Upper lobe of left lung (tissue), 6 donors: ENCODE measurements around the gene SLC29A3. TPM values are rescaled to one million over a fixed set of nuclear protein-coding genes. Genes with fewer than 3 reads are reported as not detected.

Source experiments
- ATAC-seq, 2 donors: fragments of 200-7000 bp; cut with Tn5 transposase; one replicate each; pipeline ENCODE4 v1.9.1; 2022; ENCODE audit warnings: mild to moderate bottlenecking in 2 of 2, moderate library complexity in 2 of 2; ENCODE audit not compliant: low FRiP score in 2 of 2
- DNase-seq, 2 donors: peaks; one replicate each; pipeline ENCODE4 v3.0.0-alpha.2; 2019 to 2020
- H3K27ac ChIP-seq, 4 donors: fragments of 200-600 bp; sonication (generic); one replicate each; pipeline ENCODE4 v1.5.1; 2016 to 2019
- H3K27me3 ChIP-seq, 4 donors: fragments of 200-600 bp; sonication (generic); one replicate each; pipeline ENCODE4 v1.5.1; 2017 to 2019
- H3K36me3 ChIP-seq, 4 donors: fragments of 200-600 bp; sonication (generic); one replicate each; pipeline ENCODE4 v1.5.1; 2016 to 2019
- H3K4me1 ChIP-seq, 4 donors: fragments of 200-600 bp; sonication (generic); one replicate each; pipeline ENCODE4 v1.5.1; 2018 to 2019
- H3K4me3 ChIP-seq, 4 donors: fragments of 200-600 bp; sonication (generic); one replicate each; pipeline ENCODE4 v1.5.1; 2017 to 2019; ENCODE audit warnings: mild to moderate bottlenecking in 2 of 4, moderate library complexity in 1 of 4
- H3K9me3 ChIP-seq, 4 donors: fragments of 200-600 bp; sonication (generic); one replicate each; pipeline ENCODE4 v1.5.1; 2018 to 2019
- EP300 ChIP-seq, 4 donors: sonication (generic); formaldehyde crosslinking; IDR thresholded peaks; one replicate each; pipeline ENCODE4 v1.5.1; 2017; ENCODE audit warnings: antibody characterized with exemption in 4 of 4, control low read depth in 2 of 4
- POLR2A ChIP-seq, 4 donors: fragments of 450-650 bp; IDR thresholded peaks; one replicate each; pipeline ENCODE4 v1.5.1; 2016 to 2017; ENCODE audit warnings: antibody characterized with exemption in 4 of 4, mild to moderate bottlenecking in 2 of 4
- POLR2AphosphoS5 ChIP-seq, 2 donors: sonication (generic); formaldehyde crosslinking; IDR thresholded peaks; one replicate each; pipeline ENCODE4 v1.5.1; 2017; ENCODE audit warnings: antibody characterized with exemption in 2 of 2
- WGBS, 2 donors: methylation state at CpG; one replicate each; pipeline ENCODE4 v1.1.5; 2017 to 2018; 5-methylcytosine and 5-hydroxymethylcytosine counted together
- total RNA-seq, 6 donors: library from RNA; depleted of rRNA in 4 of 6; stranded (reverse); fragments of >200 nt in 4 of 6; gene quantifications; one replicate each; pipeline versions ENCODE4 v1.1.0 to v1.2.1, GENCODE V29; 2016 to 2021
- TF ChIP-seq, protein P1 (sequence below), 6 experiments: fragments of 450-650 bp in 4 of 6; fragments of 200-600 bp in 2 of 6; sonication (generic) in 2 of 6; IDR thresholded peaks; one replicate each; pipeline ENCODE4 v1.5.1; 2016 to 2019; ENCODE audit warnings: antibody characterized with exemption in 6 of 6
- donor health status: DM: no; HTN: no; CAD: no; lungs with moderate emphysema.
- donor health status: DM: no; HTN: yes; CAD: no; lungs with severe emphysema.

Gene SLC29A3
- total RNA-seq, 6 donors from 2014 or later, result 6.7 to 17.0 (median 9.2) TPM

DNA sequence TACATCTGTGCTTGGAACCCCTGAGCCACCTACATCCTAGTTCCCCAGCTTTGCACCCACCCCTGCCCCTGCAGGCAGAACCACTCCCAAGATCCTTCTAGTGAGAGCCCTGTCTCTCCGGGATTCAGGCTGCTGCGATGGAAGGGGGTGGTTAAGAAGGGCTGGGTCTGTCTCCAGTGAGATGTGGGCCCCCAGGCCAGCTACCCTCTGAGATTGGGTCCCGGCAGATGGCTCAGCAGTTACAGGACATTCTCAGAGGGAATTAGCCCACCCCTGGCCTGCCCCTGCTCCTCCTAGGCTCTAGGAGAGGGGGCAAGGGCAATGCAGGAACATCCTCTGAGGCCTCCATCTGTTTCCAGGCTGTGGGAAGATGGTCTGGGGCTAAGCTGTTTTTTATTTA is 27.7 kb downstream of the SLC29A3 start:
- Histone ChIP-seq H3K27ac (no peak overlapping the region), H3K27me3 (no peaks in the 10 kb centered on the region), H3K4me3 (no peak overlapping the region), H3K9me3 (no peaks in the 10 kb centered on the region), H3K36me3 (peaks cover 0 to 4% (median 0%) of the 10 kb centered on the region in 4 donors), H3K4me1 (peaks cover 5 to 11% (median 8%) of the 10 kb centered on the region in 4 donors)
- no peak for ATAC-seq
- no peak for DNase-seq
- 89 to 90% methylated on average over 2 of the region's 3 CpGs for WGBS, 2 donors
- TF ChIP-seq POLR2AphosphoS5 (IDR thresholded peaks at IDR 0.05) (no peak), EP300 (IDR thresholded peaks at IDR 0.05) (no peak), POLR2A (IDR thresholded peaks at IDR 0.05) (no peak)
- TF ChIP-seq, protein P1, sequence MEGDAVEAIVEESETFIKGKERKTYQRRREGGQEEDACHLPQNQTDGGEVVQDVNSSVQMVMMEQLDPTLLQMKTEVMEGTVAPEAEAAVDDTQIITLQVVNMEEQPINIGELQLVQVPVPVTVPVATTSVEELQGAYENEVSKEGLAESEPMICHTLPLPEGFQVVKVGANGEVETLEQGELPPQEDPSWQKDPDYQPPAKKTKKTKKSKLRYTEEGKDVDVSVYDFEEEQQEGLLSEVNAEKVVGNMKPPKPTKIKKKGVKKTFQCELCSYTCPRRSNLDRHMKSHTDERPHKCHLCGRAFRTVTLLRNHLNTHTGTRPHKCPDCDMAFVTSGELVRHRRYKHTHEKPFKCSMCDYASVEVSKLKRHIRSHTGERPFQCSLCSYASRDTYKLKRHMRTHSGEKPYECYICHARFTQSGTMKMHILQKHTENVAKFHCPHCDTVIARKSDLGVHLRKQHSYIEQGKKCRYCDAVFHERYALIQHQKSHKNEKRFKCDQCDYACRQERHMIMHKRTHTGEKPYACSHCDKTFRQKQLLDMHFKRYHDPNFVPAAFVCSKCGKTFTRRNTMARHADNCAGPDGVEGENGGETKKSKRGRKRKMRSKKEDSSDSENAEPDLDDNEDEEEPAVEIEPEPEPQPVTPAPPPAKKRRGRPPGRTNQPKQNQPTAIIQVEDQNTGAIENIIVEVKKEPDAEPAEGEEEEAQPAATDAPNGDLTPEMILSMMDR (IDR thresholded peaks at IDR 0.05), result no peak

DNA sequence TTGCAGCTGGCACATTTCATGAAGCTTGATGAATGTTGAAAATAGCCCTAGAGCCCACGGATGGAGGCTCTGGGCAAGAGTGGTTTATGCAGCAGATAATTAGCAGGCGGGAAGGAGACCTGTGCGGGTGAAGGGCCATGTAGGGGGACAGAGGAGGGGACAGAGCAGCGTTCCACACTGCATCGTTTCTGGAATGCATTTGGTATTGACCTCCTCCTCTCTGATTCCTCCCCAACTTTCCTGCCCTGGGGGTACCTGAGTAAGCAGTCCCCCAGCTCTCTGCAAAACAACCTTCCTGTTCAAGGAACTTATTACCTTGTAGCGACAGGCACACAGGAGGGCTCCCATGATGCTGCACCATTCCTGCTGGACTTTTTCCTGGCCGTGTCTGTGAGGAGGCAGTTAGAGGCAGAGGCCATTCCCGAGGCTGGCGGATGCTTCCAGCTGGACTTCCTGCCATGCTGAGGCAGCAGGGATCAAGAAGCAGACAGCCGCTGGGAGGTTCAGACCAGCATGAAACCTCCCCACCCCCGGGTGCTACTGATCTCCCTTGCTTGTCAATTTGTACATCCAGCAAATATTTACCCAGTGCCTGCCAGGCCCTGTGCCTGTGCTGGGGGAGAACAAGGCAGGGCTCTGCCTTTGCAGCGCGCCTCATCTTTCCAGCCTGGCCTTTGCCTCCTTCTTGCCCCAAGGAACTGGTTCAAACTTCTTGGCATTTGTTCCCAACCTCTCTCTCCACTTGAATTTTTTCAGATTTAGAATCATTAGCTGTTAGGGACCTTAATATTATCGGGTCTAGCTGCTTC is 28.7 kb downstream of the SLC29A3 start:
- H3K4me1 ChIP-seq, result peaks cover 5 to 12% (median 9%) of the 10 kb centered on the region in 4 donors
- no peak for ATAC-seq
- 79 to 83% methylated on average over 10 to 13 of the region's 14 CpGs for WGBS, 2 donors

DNA sequence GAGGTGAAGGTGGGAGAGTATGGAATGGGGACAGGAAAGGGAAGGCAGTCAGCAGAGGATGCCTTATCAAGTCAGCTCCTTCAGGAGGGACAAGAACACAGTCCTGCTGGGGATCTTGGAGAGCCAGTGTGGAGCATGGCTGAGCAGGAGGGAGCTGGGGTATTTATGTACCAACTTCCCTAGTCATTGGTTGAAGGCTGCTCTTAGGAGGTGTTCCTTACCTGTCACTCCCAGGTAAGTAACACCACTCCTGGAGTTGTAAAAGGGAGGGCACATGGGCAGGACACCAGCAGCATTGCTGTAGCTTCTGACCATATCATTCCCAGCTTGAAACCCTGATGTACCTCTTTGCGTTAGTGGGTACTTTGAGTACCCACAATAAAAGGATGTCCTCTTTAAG is 29.8 kb downstream of the SLC29A3 start:
- ATAC-seq (no peak), DNase-seq (no peak)
- no peak overlapping the region for H3K27ac ChIP-seq
- 100% methylated on average over 1 of the region's 1 CpG for WGBS, 2 donors
- peaks cover 0 to 8% (median 0%) of the 10 kb centered on the region in 4 donors for H3K36me3 ChIP-seq
- TF ChIP-seq, protein P1 (IDR thresholded peaks at IDR 0.05), result no peak
- TF ChIP-seq EP300 (IDR thresholded peaks at IDR 0.05), result no peak
- TF ChIP-seq POLR2A (IDR thresholded peaks at IDR 0.05), result no peak
- TF ChIP-seq POLR2AphosphoS5 (IDR thresholded peaks at IDR 0.05), result no peak
- no peak overlapping the region for H3K4me3 ChIP-seq
- H3K4me1 ChIP-seq, result peaks cover 2 to 8% (median 6%) of the 10 kb centered on the region in 4 donors
- no peaks in the 10 kb centered on the region for H3K9me3 ChIP-seq
- no peaks in the 10 kb centered on the region for H3K27me3 ChIP-seq

More for the DNA sequence above, 28.7 kb downstream of the SLC29A3 start:
- Histone ChIP-seq H3K36me3 (peaks cover 0 to 8% (median 0%) of the 10 kb centered on the region in 4 donors), H3K27ac (no peak overlapping the region), H3K27me3 (no peaks in the 10 kb centered on the region), H3K9me3 (no peaks in the 10 kb centered on the region), H3K4me3 (no peak overlapping the region)
- peak in 1 of 2 donors; percentile 27 for DNase-seq
- TF ChIP-seq, protein P1 (IDR thresholded peaks at IDR 0.05), result no peak
- TF ChIP-seq POLR2A (IDR thresholded peaks at IDR 0.05), result no peak
- TF ChIP-seq POLR2AphosphoS5 (IDR thresholded peaks at IDR 0.05), result no peak

DNA sequence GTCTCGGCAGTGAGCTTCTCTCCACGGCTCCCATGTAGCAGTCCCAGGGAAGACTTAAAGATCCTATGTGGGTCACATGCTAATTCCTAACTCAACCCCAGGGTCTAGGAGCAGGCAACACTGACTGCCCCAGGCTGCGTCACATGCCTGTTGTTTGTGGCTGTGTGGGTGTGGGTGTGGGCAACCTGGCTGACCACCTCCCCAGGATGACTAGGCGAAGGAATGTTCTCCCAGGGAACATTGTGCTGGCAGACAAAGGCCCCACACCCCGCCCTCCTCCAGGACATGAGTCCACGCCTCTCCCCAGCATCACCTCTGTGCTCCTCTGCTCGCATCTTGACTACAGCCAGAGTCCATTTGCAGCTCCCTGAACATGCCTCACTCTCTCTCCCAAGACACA is 30.3 kb downstream of the SLC29A3 start:
- Histone ChIP-seq H3K4me3 (no peak overlapping the region), H3K4me1 (peaks cover 0 to 5% (median 2%) of the 10 kb centered on the region in 4 donors), H3K27me3 (no peaks in the 10 kb centered on the region), H3K36me3 (peaks cover 0 to 8% (median 0%) of the 10 kb centered on the region in 4 donors), H3K27ac (no peak overlapping the region), H3K9me3 (no peaks in the 10 kb centered on the region)
- TF ChIP-seq EP300 (IDR thresholded peaks at IDR 0.05) (no peak), POLR2AphosphoS5 (IDR thresholded peaks at IDR 0.05) (no peak), POLR2A (IDR thresholded peaks at IDR 0.05) (no peak)
- TF ChIP-seq, protein P1 (IDR thresholded peaks at IDR 0.05), result no peak
- no peak for DNase-seq
- no peak for ATAC-seq
- WGBS, 2 donors, result 92% methylated on average over 7 of the region's 7 CpGs
